PC-3 (cell line): ENCODE data around the gene MAML3. TPM values are rescaled to one million over a fixed set of nuclear protein-coding genes. Genes with fewer than 3 reads are reported as not detected.

Source experiments
- ATAC-seq: fragments of 200-7000 bp; cut with Tn5 transposase; 2 replicates; pipeline ENCODE4 v1.9.1; 2020; ENCODE audit warnings: mild to moderate bottlenecking, moderate library complexity
- BruUV-seq: library from RNA; stranded (reverse); fragments of 400-500 nt; replicated peaks from 2 replicates; lab custom pipeline; 2021; lab: Mats Ljungman, UMichigan
- CTCF ChIA-PET: fragments of 300-600 bp; sonication (Branson Sonifier 250); formaldehyde crosslinking; loops from one replicate; lab custom pipeline; 2022; ENCODE audit warnings: antibody characterized with exemption; lab: Charles Lee
- POLR2A ChIA-PET: fragments of 300-600 bp; sonication (Branson Sonifier 250); formaldehyde crosslinking; loops from one replicate; lab custom pipeline; 2022; ENCODE audit warnings: antibody characterized with exemption; ENCODE audit not compliant: unreplicated experiment; lab: Charles Lee
- DNase-seq: peaks from one replicate; pipeline ENCODE4 v3.0.0-alpha.2; 2015
- H2AFZ ChIP-seq: fragments of 300-600 bp; sonication (generic); 2 replicates; pipeline ENCODE4 v1.6.0; 2016; ENCODE audit warnings: antibody characterized with exemption, low read length
- H3F3A ChIP-seq: fragments of 300-600 bp; sonication (generic); one replicate; pipeline ENCODE4 v1.6.0; 2017; ENCODE audit warnings: antibody characterized with exemption, low read length, control low read depth, mild to moderate bottlenecking; ENCODE audit not compliant: unreplicated experiment
- H3K27ac ChIP-seq: fragments of 300-600 bp; sonication (generic); 2 replicates; pipeline ENCODE4 v1.5.1; 2016; ENCODE audit warnings: mild to moderate bottlenecking, low read length
- H3K27me3 ChIP-seq: fragments of 300-600 bp; sonication (generic); 2 replicates; pipeline ENCODE4 v1.6.1; 2016; ENCODE audit warnings: low read length, mixed read lengths
- H3K36me3 ChIP-seq: fragments of 300-600 bp; sonication (generic); 2 replicates; pipeline ENCODE4 v1.6.1; 2016; ENCODE audit warnings: low read depth, mixed run types, low read length, mixed read lengths
- H3K4me1 ChIP-seq: fragments of 300-600 bp; sonication (generic); 2 replicates; pipeline ENCODE4 v1.5.1; 2016; ENCODE audit warnings: low read length; ENCODE audit not compliant: insufficient read depth
- H3K4me2 ChIP-seq: fragments of 300-600 bp; sonication (generic); 2 replicates; pipeline ENCODE4 v1.6.0; 2016; ENCODE audit warnings: low read length
- H3K4me3 ChIP-seq: fragments of 300-600 bp; sonication (generic); 2 replicates; pipeline ENCODE4 v1.5.1; 2016; ENCODE audit warnings: mild to moderate bottlenecking, low read length, mixed read lengths
- H3K79me2 ChIP-seq: fragments of 300-600 bp; sonication (generic); 2 replicates; pipeline ENCODE4 v1.6.1; 2017; ENCODE audit warnings: low read length, mixed read lengths
- H3K9ac ChIP-seq: fragments of 300-600 bp; sonication (generic); 2 replicates; pipeline ENCODE4 v1.6.0; 2016; ENCODE audit warnings: mild to moderate bottlenecking, low read length
- H3K9me2 ChIP-seq: fragments of 300-600 bp; sonication (generic); replicated peaks from 2 replicates; pipeline ENCODE4 v1.6.1; 2016; ENCODE audit warnings: mixed run types, low read length, mixed read lengths
- H3K9me3 ChIP-seq: fragments of 300-600 bp; sonication (generic); 2 replicates; pipeline ENCODE4 v1.6.1; 2016; ENCODE audit warnings: low read length, mixed read lengths
- H4K20me1 ChIP-seq: fragments of 300-600 bp; sonication (generic); 2 replicates; pipeline ENCODE4 v1.6.1; 2016; ENCODE audit warnings: low read length, mixed read lengths
- CTCF ChIP-seq: fragments of 300-600 bp; sonication (generic); conservative IDR thresholded peaks from 2 replicates; pipeline ENCODE4 v1.5.1; 2017; ENCODE audit warnings: antibody characterized with exemption, low read depth, mild to moderate bottlenecking, low read length
- EZH2 ChIP-seq: fragments of 300-600 bp; sonication (generic); IDR thresholded peaks from one replicate; pipeline ENCODE4 v1.6.1; 2017; ENCODE audit warnings: antibody characterized with exemption, mild to moderate bottlenecking, low read length; ENCODE audit not compliant: unreplicated experiment
- EZH2phosphoT487 ChIP-seq: fragments of 300-600 bp; sonication (generic); IDR thresholded peaks from 2 replicates; pipeline ENCODE4 v1.6.1; 2018; ENCODE audit warnings: mild to moderate bottlenecking, antibody characterized with exemption, low read length, borderline replicate concordance
- intact Hi-C: fragments of 100-400 bp; cut with micrococcal nuclease; formaldehyde crosslinking; loops from 2 replicates; pipeline ENCODE4 v1.9.0; 2023
- total RNA-seq: library from RNA; depleted of rRNA; stranded (reverse); fragments of >200 nt; gene quantifications from 2 replicates; pipeline ENCODE4 v1.2.3, GENCODE V29; 2014

Gene MAML3
- total RNA-seq, 1 experiment from 2014 or later = 4.3 TPM

GRCh38 chr4:139900964-139901376 lies 253.0 kb downstream of the MAML3 start:
- no peaks in the 10 kb centered on the region for H3K9me3 ChIP-seq
- DNase-seq (peak; percentile 40), ATAC-seq (peak; percentile 23)
- H3F3A ChIP-seq = no peaks in the 10 kb centered on the region
- TF ChIP-seq EZH2 (no peak), CTCF (no peak), EZH2phosphoT487 (no peak)
- peak overlapping the region; percentile 98 for H3K4me2 ChIP-seq
- H3K27ac ChIP-seq = no peak overlapping the region
- H3K79me2 ChIP-seq = no peaks in the 10 kb centered on the region
- no peaks in the 10 kb centered on the region for H4K20me1 ChIP-seq
- peak overlapping the region; percentile 79; the same call in 1 of the 2 replicates for H3K4me3 ChIP-seq
- CTCF ChIA-PET = interaction anchor here (0.7 kb wide), 1 partner anchor 20 kb away, joined by 3 read pairs; no protein-coding TSS in a partner anchor
- intact Hi-C loops = loop anchor here (10.0 kb wide), 1 partner anchor 166 kb away; no protein-coding TSS in a partner anchor
- POLR2A ChIA-PET = no interaction called here
- H3K9ac ChIP-seq = no peak overlapping the region; the same call in 1 of the 2 replicates
- BruUV-seq = no TSS peak
- H3K4me1 ChIP-seq = peaks cover 18% of the 10 kb centered on the region
- H3K36me3 ChIP-seq = no peaks in the 10 kb centered on the region
- peak overlapping the region; percentile 97; the same call in 1 of the 2 replicates for H2AFZ ChIP-seq
- H3K27me3 ChIP-seq = no peaks in the 10 kb centered on the region
- H3K9me2 ChIP-seq = no peaks in the 10 kb centered on the region

GRCh38 chr4:139899346-139899745 lies 254.6 kb downstream of the MAML3 start:
- no peaks in the 10 kb centered on the region for H4K20me1 ChIP-seq
- H3K9me2 ChIP-seq = no peaks in the 10 kb centered on the region
- H3K4me3 ChIP-seq = no peak overlapping the region
- no peaks in the 10 kb centered on the region for H3K79me2 ChIP-seq
- H3K9ac ChIP-seq = no peak overlapping the region
- TF ChIP-seq EZH2phosphoT487 (no peak), CTCF (no peak), EZH2 (no peak)
- no peaks in the 10 kb centered on the region for H3K9me3 ChIP-seq
- BruUV-seq = no TSS peak
- peaks cover 18% of the 10 kb centered on the region for H3K4me1 ChIP-seq
- no peak overlapping the region for H3K4me2 ChIP-seq
- no peak overlapping the region for H2AFZ ChIP-seq
- DNase-seq (no peak), ATAC-seq (no peak)
- H3K27me3 ChIP-seq = no peaks in the 10 kb centered on the region
- intact Hi-C loops = no loop called here
- no peaks in the 10 kb centered on the region for H3F3A ChIP-seq
- ChIA-PET CTCF (no interaction called here), POLR2A (no interaction called here)
- no peaks in the 10 kb centered on the region for H3K36me3 ChIP-seq
- H3K27ac ChIP-seq = no peak overlapping the region

GRCh38 chr4:139898293-139898692 lies 255.7 kb downstream of the MAML3 start:
- Histone ChIP-seq H3K27ac (no peak overlapping the region), H3K36me3 (no peaks in the 10 kb centered on the region), H3K27me3 (no peaks in the 10 kb centered on the region), H3K9me2 (no peaks in the 10 kb centered on the region), H4K20me1 (no peaks in the 10 kb centered on the region), H3K79me2 (no peaks in the 10 kb centered on the region), H3K4me2 (no peak overlapping the region), H3F3A (no peaks in the 10 kb centered on the region), H3K9ac (no peak overlapping the region), H3K4me1 (peaks cover 18% of the 10 kb centered on the region), H3K4me3 (no peak overlapping the region), H2AFZ (no peak overlapping the region), H3K9me3 (no peaks in the 10 kb centered on the region)
- no peak for DNase-seq
- intact Hi-C loops = no loop called here
- ChIA-PET CTCF (no interaction called here), POLR2A (no interaction called here)
- TF ChIP-seq CTCF (no peak), EZH2 (no peak), EZH2phosphoT487 (no peak)
- ATAC-seq = no peak
- no TSS peak for BruUV-seq
